ENCODE data around the gene ADCY2.

DNA sequence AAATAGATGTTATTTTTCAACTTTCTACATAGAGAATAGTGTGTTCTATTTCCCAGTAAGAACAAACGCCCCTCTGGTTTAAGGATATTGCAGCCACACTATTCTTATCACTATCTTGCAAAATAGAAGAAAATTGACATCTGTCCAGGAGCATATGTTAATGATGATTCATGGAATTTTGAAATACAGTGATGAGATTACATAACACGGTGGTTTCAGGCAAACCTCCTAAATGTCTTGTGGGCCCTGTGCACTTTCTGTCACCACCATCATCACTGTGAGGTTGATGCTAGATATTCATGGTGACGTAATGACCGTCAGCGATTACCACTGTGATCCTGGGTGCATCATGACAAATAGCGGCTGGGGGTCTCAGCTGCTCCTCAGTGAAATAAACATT, 406.9 kb downstream of the ADCY2 start:
- TF ChIP-seq, protein P1, sequence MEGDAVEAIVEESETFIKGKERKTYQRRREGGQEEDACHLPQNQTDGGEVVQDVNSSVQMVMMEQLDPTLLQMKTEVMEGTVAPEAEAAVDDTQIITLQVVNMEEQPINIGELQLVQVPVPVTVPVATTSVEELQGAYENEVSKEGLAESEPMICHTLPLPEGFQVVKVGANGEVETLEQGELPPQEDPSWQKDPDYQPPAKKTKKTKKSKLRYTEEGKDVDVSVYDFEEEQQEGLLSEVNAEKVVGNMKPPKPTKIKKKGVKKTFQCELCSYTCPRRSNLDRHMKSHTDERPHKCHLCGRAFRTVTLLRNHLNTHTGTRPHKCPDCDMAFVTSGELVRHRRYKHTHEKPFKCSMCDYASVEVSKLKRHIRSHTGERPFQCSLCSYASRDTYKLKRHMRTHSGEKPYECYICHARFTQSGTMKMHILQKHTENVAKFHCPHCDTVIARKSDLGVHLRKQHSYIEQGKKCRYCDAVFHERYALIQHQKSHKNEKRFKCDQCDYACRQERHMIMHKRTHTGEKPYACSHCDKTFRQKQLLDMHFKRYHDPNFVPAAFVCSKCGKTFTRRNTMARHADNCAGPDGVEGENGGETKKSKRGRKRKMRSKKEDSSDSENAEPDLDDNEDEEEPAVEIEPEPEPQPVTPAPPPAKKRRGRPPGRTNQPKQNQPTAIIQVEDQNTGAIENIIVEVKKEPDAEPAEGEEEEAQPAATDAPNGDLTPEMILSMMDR (IDR thresholded peaks at IDR 0.05), result no peak
- no peak for TF ChIP-seq POLR2A (IDR thresholded peaks at IDR 0.05)

Data from esophagus squamous epithelium (tissue), 4 donors.